Myocyte (in vitro differentiated cells): ENCODE results near the gene NID2. TPM values are rescaled to one million over a fixed set of nuclear protein-coding genes. Genes with fewer than 3 reads are reported as not detected.

ENCODE experiments used
- DNase-seq: peaks from one replicate; pipeline ENCODE4 v3.0.0-alpha.2; 2012; ENCODE audit warnings: low read depth
- total RNA-seq: library from RNA; depleted of rRNA; stranded (reverse); fragments of >200 nt; gene quantifications from 2 replicates; pipeline ENCODE4 v1.2.3, GENCODE V29; 2014

Gene NID2
- total RNA-seq, 1 donor from 2014 or later = 29.7 TPM

GRCh38 chr14:51960866-51961265 lies 108.0 kb downstream of the NID2 start:
- DNase-seq = no peak

GRCh38 chr14:51959928-51960327 lies 108.9 kb downstream of the NID2 start:
- DNase-seq = no peak

- DNase-seq = peak; percentile 40
Observed at GRCh38 chr14:51957950-51958349, 110.9 kb downstream of the NID2 start.

Other genes starting within 250 kb of the NID2 start
- 14.6 and 16.6 TPM in 2 replicates for gene GNG2, start 208.4 kb downstream of the NID2 start, total RNA-seq
- 69.0 and 102 TPM in 2 replicates for gene RTRAF, start 79.5 kb downstream of the NID2 start, total RNA-seq
- gene PTGDR, start 198.6 kb upstream of the NID2 start, total RNA-seq = 0.16 TPM in 1 of 2 replicates, not detected in the other
- 13.2 and 18.2 TPM in 2 replicates for gene PTGER2, start 245.3 kb upstream of the NID2 start, total RNA-seq